DMS 273 (cell line): ENCODE measurements around the gene AHRR.
A peak's percentile ranks its signal among the peaks of the same experiment; 100 is the strongest.
"Not testable (repeated sequence)": the region's sequence is repeated elsewhere in the genome, so short reads cannot be mapped to it uniquely, and the experiment has no call there.

Experiments used
- DNase-seq: peaks from one replicate; lab custom pipeline; 2025; ENCODE audit not compliant: unreplicated experiment; lab: John Stamatoyannopoulos, UW

AHRR gene

DNA sequence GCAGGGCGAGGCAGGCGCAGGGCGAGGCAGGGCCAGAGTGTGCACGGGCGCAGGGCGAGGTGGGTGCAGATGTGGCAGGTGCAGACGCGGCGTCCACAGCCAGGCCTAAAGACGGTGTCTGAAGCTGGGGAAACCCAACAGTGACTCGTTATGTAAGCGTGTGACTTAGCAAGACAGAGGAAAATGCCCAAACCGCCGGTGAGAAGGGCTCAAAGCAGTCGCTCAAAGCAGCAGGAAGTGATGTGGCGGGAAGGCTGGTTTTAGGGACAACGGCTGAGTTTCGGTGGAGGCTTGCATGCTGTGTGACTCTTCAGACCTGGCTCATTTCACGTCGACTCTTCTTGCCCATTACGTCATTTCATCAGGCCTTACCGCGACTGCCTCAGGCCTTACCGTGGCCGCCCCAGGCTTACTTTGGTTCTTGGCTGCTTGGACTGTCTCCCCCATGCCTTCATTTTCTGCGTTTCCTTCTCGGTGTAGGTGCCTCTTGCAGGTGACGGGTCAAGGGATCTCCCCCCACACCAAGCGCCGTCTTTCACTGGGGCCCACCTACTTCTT, 71.0 kb downstream of the AHRR start:
- DNase-seq = peak; percentile 28

- DNase-seq = no peak
Observed at GRCh38 chr5:393846-394275, 72.3 kb downstream of the AHRR start.

- no peak for DNase-seq
Observed at GRCh38 chr5:394671-395155, 73.2 kb downstream of the AHRR start.

DNA sequence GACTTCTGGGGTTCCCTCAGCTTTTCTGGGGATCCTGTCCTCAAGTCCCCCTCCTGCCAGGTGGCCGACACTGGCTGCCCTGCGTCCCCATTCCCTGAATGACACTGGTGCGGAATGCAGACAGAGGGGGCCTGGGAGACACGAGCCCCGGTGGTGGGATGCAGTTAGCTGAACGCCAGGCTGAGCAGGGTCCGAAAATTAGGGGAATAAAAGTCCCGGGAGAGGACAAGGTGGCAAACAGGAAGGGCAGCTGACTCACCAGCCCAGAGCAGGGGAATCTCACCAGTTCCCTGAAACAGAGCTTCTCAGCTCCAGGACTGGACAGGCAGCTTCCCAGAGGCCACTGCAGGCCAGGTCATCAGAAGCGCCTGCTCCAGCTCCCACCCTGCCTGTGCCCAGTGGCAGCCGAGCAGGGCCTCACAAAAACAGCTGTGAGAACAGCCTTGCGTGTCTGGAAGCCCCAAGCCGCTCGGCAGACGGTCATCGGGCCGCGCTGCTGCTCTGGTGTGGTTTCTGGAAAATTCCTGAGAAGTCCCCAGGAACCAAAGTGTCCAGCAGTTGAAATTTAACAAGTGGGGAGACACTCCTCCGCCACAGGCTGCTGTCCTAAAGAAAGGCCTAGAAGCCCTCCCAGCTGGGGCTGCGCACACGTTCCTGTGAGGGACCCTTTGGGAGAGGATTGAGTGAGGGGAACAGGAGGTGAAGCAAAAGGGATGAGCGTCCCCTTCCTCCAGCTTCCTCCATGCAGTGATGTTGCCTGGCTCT, 73.8 kb downstream of the AHRR start:
- no peak for DNase-seq

- DNase-seq = no peak
Observed at GRCh38 chr5:395921-396530, 74.5 kb downstream of the AHRR start.

- DNase-seq = peak; percentile 24
Observed at GRCh38 chr5:396531-396961, 75.0 kb downstream of the AHRR start.

GRCh38 chr5:398141-398474, 76.6 kb downstream of the AHRR start:
- not testable (repeated sequence) for DNase-seq

DNA sequence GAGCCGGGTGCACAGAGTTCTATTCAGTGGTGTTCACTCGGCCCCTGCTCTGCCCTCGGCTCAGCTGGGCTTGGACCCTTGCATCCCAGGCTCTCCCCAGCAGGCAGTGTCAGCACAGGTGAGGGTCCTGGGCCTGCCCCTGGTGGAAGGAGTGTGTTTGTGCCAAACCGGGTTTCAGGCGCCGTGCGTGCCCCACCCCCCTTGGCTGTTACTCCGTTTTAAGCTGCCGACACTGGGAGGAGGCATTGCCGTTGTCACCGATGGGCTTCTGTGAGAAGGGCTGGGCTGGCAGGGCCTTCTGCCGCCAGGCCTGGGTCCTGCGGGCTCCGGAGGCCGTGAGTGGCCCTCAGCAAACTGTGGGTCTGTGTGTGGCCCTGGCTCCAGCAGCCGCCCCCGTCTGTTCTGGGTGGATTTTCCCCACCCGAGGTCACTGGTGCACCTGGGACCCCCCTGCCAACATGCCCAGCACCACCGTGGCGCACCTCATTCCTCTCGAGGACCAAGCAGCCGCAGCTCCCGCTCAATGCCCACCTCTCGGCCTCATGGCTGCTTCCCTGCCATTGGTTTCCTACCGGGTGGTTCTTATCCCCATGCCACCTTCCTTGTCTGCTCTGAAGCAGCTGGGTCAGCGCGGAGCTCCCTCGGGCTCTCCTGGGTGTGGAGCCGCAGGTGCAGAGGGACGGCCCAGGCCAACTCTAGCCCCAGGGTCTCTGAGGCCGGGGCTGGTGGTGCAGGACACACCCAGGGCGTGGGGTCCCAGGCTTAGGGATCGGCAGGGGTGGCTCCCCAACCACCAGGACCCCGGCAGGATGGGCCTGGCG, 77.2 kb downstream of the AHRR start:
- no peak for DNase-seq

GRCh38 chr5:399296-400281, 78.1 kb downstream of the AHRR start:
- peak; percentile 95 for DNase-seq

GRCh38 chr5:400282-401145, 79.0 kb downstream of the AHRR start:
- DNase-seq = no peak

DNA sequence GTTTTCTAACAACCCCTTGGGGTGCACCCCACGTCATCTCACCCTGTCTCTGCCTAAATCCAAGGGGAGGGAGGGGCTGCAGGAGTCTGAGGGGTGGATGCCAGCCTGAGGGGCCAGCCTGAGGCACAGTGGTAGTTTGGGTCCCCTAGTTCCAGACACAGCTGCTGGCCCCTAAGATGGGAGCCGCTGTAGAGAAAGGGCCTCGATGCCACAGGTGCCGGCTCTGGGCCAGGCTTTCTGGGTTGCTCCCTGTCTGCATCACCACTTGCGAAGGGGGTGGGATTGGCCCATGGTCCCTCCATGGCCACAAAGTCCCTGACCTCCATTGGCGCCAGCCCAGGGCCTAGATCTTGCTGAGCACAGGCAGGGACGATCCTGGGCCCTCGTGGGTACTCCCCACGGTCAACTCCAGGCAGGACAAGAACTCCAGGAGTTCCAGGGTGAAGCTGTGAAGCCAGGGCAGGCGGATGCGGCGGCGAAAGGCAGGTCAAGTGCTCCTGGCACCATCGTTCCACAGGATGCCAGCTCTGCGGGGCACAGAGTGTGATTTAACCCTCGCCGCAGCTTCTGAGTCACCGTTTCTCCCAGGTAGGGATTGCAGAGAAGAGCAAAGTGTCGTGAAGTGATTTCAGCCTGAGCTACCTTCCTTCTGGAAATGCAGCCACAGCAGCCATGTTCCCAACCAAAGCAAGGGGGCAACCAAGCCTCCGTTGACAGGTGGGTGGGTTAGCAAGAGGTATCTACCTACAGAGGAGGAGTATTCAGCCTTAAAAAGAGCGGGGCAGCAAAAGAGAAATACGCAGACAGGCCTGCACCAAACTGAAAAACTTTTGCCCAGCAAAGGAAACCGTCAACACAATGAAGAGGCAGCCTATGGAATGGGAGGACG, 79.9 kb downstream of the AHRR start:
- DNase-seq = no peak

- not testable (repeated sequence) for DNase-seq
Observed at GRCh38 chr5:402219-402614, 80.7 kb downstream of the AHRR start.

DNA sequence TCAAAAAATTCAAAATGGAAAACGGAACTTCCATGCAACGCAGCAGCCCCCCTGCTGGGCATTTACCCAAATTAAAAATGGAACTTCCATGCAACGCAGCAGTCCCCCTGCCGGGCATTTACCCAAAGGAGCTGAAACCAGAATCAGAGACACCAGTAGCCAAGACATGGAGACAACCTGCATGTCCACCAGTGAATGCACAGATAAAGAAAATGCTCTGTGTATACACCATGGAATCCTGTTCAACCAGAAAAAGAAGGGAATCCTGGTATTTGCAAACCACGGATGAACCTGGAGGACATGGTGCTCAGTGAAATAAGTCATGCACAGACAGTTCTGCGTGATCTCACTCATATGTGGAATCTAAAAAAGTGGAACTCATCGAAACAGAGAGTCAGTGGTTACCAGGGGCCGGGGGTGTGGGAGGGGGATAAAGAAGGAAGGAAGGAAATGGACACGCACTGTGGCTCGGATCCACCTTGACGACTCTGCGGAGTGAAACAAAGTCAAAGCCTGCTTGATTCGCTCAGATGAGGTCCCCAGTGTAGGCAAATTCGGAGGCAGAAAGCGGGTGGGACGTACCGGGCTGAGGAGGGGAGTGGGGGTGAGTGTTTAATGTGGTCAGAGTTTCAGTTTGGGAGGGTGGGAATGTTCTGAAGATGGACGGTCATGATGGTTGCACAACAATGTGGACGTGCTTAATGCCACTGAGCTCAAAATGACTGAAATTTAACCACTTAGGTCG, 81.3 kb downstream of the AHRR start:
- no peak for DNase-seq

- DNase-seq = no peak
Observed at GRCh38 chr5:403995-404394, 82.5 kb downstream of the AHRR start.

GRCh38 chr5:404666-405241, 83.2 kb downstream of the AHRR start:
- DNase-seq = no peak

DNA sequence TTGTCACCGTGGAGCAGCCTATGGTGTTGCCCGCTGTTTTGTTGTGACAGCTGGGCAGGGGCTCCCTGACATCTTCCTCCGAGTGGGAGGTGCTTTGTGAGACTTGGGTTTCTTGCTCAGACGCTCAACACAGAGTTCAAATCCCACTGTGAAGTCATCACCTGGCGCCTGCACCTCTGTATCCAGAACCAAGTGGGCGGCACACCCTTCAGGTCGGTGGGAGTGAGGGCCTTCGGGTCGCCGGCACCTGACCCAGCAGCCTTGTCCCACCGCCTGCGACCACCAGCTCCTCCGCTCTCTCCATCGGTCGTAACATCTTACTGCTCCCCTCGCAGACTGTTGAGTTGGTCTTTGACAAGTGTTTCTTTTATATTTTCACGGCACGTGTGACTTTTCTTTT, 83.9 kb downstream of the AHRR start:
- no peak for DNase-seq

GRCh38 chr5:406041-406440, 84.5 kb downstream of the AHRR start:
- no peak for DNase-seq
